CD14-positive monocyte (primary cell): ENCODE data around the gene BRK1. TPM values are rescaled to one million over a fixed set of nuclear protein-coding genes. Genes with fewer than 3 reads are reported as not detected.

Source experiments
- DNase-seq, 3 donors: peaks; one replicate each; pipeline ENCODE4 v3.0.0-alpha.2; 2011 to 2022
- H2AFZ ChIP-seq: 2 replicates; pipeline ENCODE4 v1.6.0; 2012; ENCODE audit warnings: mild to moderate bottlenecking, low read depth, low read length, inconsistent platforms; ENCODE audit not compliant: insufficient read depth, poor library complexity, severe bottlenecking
- H3K27ac ChIP-seq, 2 donors: 1 replicate in 1 of 2; 2 replicates in 1 of 2; pipeline ENCODE4 v1.5.1; 2012 to 2013; ENCODE audit warnings: low read length in 2 of 2, control low read depth in 1 of 2, inconsistent platforms in 1 of 2, low read depth in 1 of 2, mild to moderate bottlenecking in 1 of 2
- H3K27me3 ChIP-seq, 2 donors: one replicate each; pipeline versions ENCODE4 v1.6.0 to v1.6.1; 2011 to 2013; ENCODE audit warnings: low read length in 2 of 2; ENCODE audit not compliant: control insufficient read depth in 2 of 2, insufficient read depth in 2 of 2
- H3K36me3 ChIP-seq, 2 donors: replicated peaks in 1 of 2; 1 replicate in 1 of 2; 2 replicates in 1 of 2; pipeline versions ENCODE4 v1.5.1 to v1.6.1; 2012 to 2013; ENCODE audit warnings: low read length in 2 of 2, control low read depth in 1 of 2, inconsistent platforms in 1 of 2, mild to moderate bottlenecking in 1 of 2; ENCODE audit not compliant: insufficient read depth in 2 of 2, control insufficient read depth in 1 of 2
- H3K4me1 ChIP-seq, 2 donors: 1 replicate in 1 of 2; 2 replicates in 1 of 2; pipeline versions ENCODE4 v1.5.1 to v1.6.1; 2012 to 2013; ENCODE audit warnings: low read length in 2 of 2, control low read depth in 1 of 2, inconsistent platforms in 1 of 2, mild to moderate bottlenecking in 1 of 2, moderate library complexity in 1 of 2; ENCODE audit not compliant: insufficient read depth in 2 of 2, control insufficient read depth in 1 of 2
- H3K4me2 ChIP-seq: replicated peaks from 2 replicates; pipeline ENCODE3; 2012; ENCODE audit warnings: low read length, moderate library complexity, mild to moderate bottlenecking; ENCODE audit not compliant: poor library complexity, severe bottlenecking; ENCODE audit errors: extremely low read depth
- H3K4me3 ChIP-seq, 3 experiments: fragments of 200-600 bp in 1 of 3; sonication (generic) in 1 of 3; replicated peaks in 1 of 3; 1 replicate in 2 of 3; 2 replicates in 1 of 3; pipeline ENCODE4 v1.5.1; 2011 to 2013; ENCODE audit warnings: low read length in 3 of 3, mild to moderate bottlenecking in 3 of 3, control low read depth in 2 of 3, low read depth in 2 of 3, inconsistent platforms in 1 of 3, moderate library complexity in 1 of 3
- H3K79me2 ChIP-seq: 2 replicates; pipeline ENCODE4 v1.6.0; 2012; ENCODE audit warnings: mild to moderate bottlenecking, control low read depth, inconsistent platforms, low read length, moderate library complexity; ENCODE audit not compliant: insufficient read depth
- H3K9ac ChIP-seq: 2 replicates; pipeline ENCODE4 v1.6.0; 2017; ENCODE audit warnings: low read length, mild to moderate bottlenecking; ENCODE audit not compliant: insufficient read depth, poor library complexity, severe bottlenecking
- H3K9me3 ChIP-seq, 2 donors: replicated peaks in 1 of 2; 1 replicate in 1 of 2; 2 replicates in 1 of 2; pipeline versions ENCODE4 v1.5.1 to v1.6.1; 2012 to 2013; ENCODE audit warnings: low read length in 2 of 2, control low read depth in 1 of 2; ENCODE audit not compliant: control insufficient read depth in 1 of 2, insufficient read depth in 1 of 2
- H4K20me1 ChIP-seq: 2 replicates; pipeline ENCODE4 v1.6.0; 2012; ENCODE audit warnings: mild to moderate bottlenecking, low read length, control low read depth, moderate library complexity; ENCODE audit not compliant: insufficient read depth
- H3K27ac Mint-ChIP-seq, 7 donors: one replicate each; pipeline ENCODE4 v1.8.0; 2020; ENCODE audit warnings: mild to moderate bottlenecking in 7 of 7, mixed read lengths in 7 of 7, moderate library complexity in 6 of 7, inconsistent platforms in 2 of 7
- H3K27me3 Mint-ChIP-seq, 3 donors: one replicate each; pipeline ENCODE4 v1.8.0; 2021 to 2022; ENCODE audit warnings: low read depth in 3 of 3, mild to moderate bottlenecking in 3 of 3, mixed read lengths in 3 of 3, moderate library complexity in 3 of 3, inconsistent platforms in 1 of 3
- H3K36me3 Mint-ChIP-seq, 2 donors: one replicate each; pipeline ENCODE4 v1.8.0; 2020; ENCODE audit warnings: mixed read lengths in 2 of 2, inconsistent platforms in 1 of 2, mild to moderate bottlenecking in 1 of 2
- H3K4me1 Mint-ChIP-seq: one replicate; pipeline ENCODE4 v1.8.0; 2020; ENCODE audit warnings: mild to moderate bottlenecking, mixed read lengths
- H3K4me3 Mint-ChIP-seq, 2 donors: one replicate each; pipeline ENCODE4 v1.8.0; 2020; ENCODE audit warnings: mild to moderate bottlenecking in 2 of 2, mixed read lengths in 2 of 2, moderate library complexity in 1 of 2
- H3K9me3 Mint-ChIP-seq, 7 donors: one replicate each; pipeline ENCODE4 v1.8.0; 2020 to 2022; ENCODE audit warnings: mixed read lengths in 7 of 7, mild to moderate bottlenecking in 6 of 7, moderate library complexity in 6 of 7, inconsistent platforms in 2 of 7
- CTCF ChIP-seq: fragments of 200-600 bp; IDR thresholded peaks from one replicate; pipeline ENCODE4 v1.8.0; 2022; ENCODE audit warnings: antibody characterized with exemption, mild to moderate bottlenecking
- WGBS: methylation state at CpG from one replicate; pipeline ENCODE4 v1.1.5; 2013; ENCODE audit warnings: missing lambda C conversion rate; ENCODE audit not compliant: insufficient coverage; 5-methylcytosine and 5-hydroxymethylcytosine counted together
- intact Hi-C, 2 donors: fragments of 100-400 bp; cut with micrococcal nuclease; formaldehyde crosslinking; loops; one replicate each; pipeline versions ENCODE4 v1.15.0 to v1.15.1; 2023
- polyA plus RNA-seq, 3 donors: library from polyadenylated mRNA; depleted of rRNA in 1 of 3; unstranded in 2 of 3; stranded (reverse) in 1 of 3; fragments of 300-500 nt in 2 of 3; fragments of >200 nt in 1 of 3; fragmentation: Illumina TruSeq in 2 of 3; gene quantifications; 1 replicate in 2 of 3; 2 replicates in 1 of 3; pipeline ENCODE4 v1.2.3, GENCODE V29; 2012 to 2021

BRK1 gene
- polyA plus RNA-seq, 3 donors = 144 to 318 (median 295) TPM

GRCh38 chr3:10145685-10146084 lies 30.2 kb downstream of the BRK1 start:
- Mint-ChIP-seq H3K4me1 (peaks cover 52% of the 10 kb centered on the region), H3K36me3 (peaks cover 33 to 41% of the 10 kb centered on the region in 2 donors), H3K27ac (peak overlapping the region; percentile 63 to 89 (median 80)), H3K9me3 (no peaks in the 10 kb centered on the region), H3K27me3 (peaks cover 0 to 5% (median 0%) of the 10 kb centered on the region in 3 donors), H3K4me3 (peak overlapping the region in 1 of 2 donors; percentile 74)
- Histone ChIP-seq H3K79me2 (peaks cover 76% of the 10 kb centered on the region), H4K20me1 (peaks cover 81% of the 10 kb centered on the region), H3K9ac (no peak overlapping the region), H3K4me2 (peak overlapping the region; percentile 30), H3K27me3 (no peaks in the 10 kb centered on the region), H3K27ac (peak overlapping the region; percentile 38 to 77), H3K4me3 (peak overlapping the region in 1 of 3 experiments; percentile 30), H3K36me3 (peaks cover 23 to 42% of the 10 kb centered on the region in 2 donors), H2AFZ (no peak overlapping the region), H3K4me1 (peaks cover 61 to 67% of the 10 kb centered on the region in 2 donors), H3K9me3 (no peaks in the 10 kb centered on the region)
- peak; percentile 39 to 60 (median 49) for DNase-seq
- intact Hi-C loops = no loop called here
- no CpG with 5 or more reads among the region's 4 CpGs for WGBS
- no peak for TF ChIP-seq CTCF

GRCh38 chr3:10149226-10149625 lies 33.8 kb downstream of the BRK1 start:
- Mint-ChIP-seq H3K27me3 (no peaks in the 10 kb centered on the region), H3K4me3 (no peak overlapping the region), H3K4me1 (peaks cover 33% of the 10 kb centered on the region), H3K9me3 (no peaks in the 10 kb centered on the region), H3K27ac (peak overlapping the region; percentile 82 to 93 (median 91)), H3K36me3 (peaks cover 52 to 73% of the 10 kb centered on the region in 2 donors)
- Histone ChIP-seq H3K4me1 (peaks cover 35 to 40% of the 10 kb centered on the region in 2 donors), H3K27ac (peak overlapping the region; percentile 55 to 65), H3K36me3 (peaks cover 52 to 73% of the 10 kb centered on the region in 2 donors), H3K9me3 (no peaks in the 10 kb centered on the region), H4K20me1 (peaks cover 68% of the 10 kb centered on the region), H3K27me3 (no peaks in the 10 kb centered on the region), H3K4me3 (no peak overlapping the region), H3K9ac (no peak overlapping the region), H3K4me2 (no peak overlapping the region), H2AFZ (no peak overlapping the region), H3K79me2 (peaks cover 61% of the 10 kb centered on the region)
- WGBS = 37% methylated on average over 7 of the region's 8 CpGs
- peak; percentile 52 to 64 (median 63) for DNase-seq
- no peak for TF ChIP-seq CTCF
- intact Hi-C loops = no loop called here
